Mammary epithelial cell (primary cell): ENCODE data around the gene CIZ1.

Source experiments
- CTCF ChIP-seq, 2 donors: IDR thresholded peaks in 1 of 2; conservative IDR thresholded peaks in 1 of 2; 2 replicates each; pipeline ENCODE4 v1.5.1; 2011 to 2012; ENCODE audit warnings: inconsistent platforms in 2 of 2, low read length in 2 of 2, mild to moderate bottlenecking in 2 of 2, control low read depth in 1 of 2, low read depth in 1 of 2; ENCODE audit not compliant: insufficient read depth in 1 of 2; ENCODE audit errors: extremely low read depth in 1 of 2
- EZH2 ChIP-seq: IDR thresholded peaks from 2 replicates; pipeline ENCODE4 v1.6.1; 2012; ENCODE audit warnings: low read length, inconsistent platforms, borderline replicate concordance

- no peak for TF ChIP-seq EZH2
- TF ChIP-seq CTCF (conservative IDR thresholded peaks at IDR 0.05 in 1 of 2, IDR thresholded peaks at IDR 0.05 in 1 of 2; ENCODE audit: extremely low read depth in 1 of 2, insufficient read depth in 1 of 2, low read depth in 1 of 2, low read length in 2 of 2) = no peak
These were observed 15.8 kb upstream of the CIZ1 start for GRCh38 chr9:128206916-128207910.
